ENCODE data around the gene MEF2C. TPM values are rescaled to one million over a fixed set of nuclear protein-coding genes. Genes with fewer than 3 reads are reported as not detected.

The MEF2C gene
- total RNA-seq, 5 donors from 2014 or later (not counting 1 experiment from before 2014, with no cell fraction given): 2.5 to 9.4 (median 4.4) TPM

- no peaks in the 10 kb centered on the region for H3K9me3 ChIP-seq
- CTCF ChIA-PET: interaction anchor here in 1 of 2 donors (0.6 to 1.1 kb wide), 3 partner anchors 16 to 90 kb away, joined by 3 to 5 read pairs (median 3); no protein-coding TSS in a partner anchor
- Mint-ChIP-seq H3K27me3 (peaks cover 3 to 4% of the 10 kb centered on the region in 2 donors), H3K4me3 (no peak overlapping the region), H3K9me3 (no peaks in the 10 kb centered on the region), H3K36me3 (no peaks in the 10 kb centered on the region), H3K4me1 (peaks cover 3 to 5% (median 3%) of the 10 kb centered on the region in 3 donors), H3K27ac (no peak overlapping the region)
- no peak overlapping the region for H3K4me3 ChIP-seq (ENCODE audit: control insufficient read depth in 1 of 2, extremely low read depth in 1 of 2, low read length in 1 of 2)
- no peaks in the 10 kb centered on the region for H3K36me3 ChIP-seq (ENCODE audit: control insufficient read depth in 2 of 2, extremely low read depth in 1 of 2, insufficient read depth in 1 of 2, low read length in 1 of 2)
- no peaks in the 10 kb centered on the region for H3K27me3 ChIP-seq (replicated peaks in 1 of 2; ENCODE audit: control insufficient read depth in 2 of 2, extremely low read depth in 1 of 2, insufficient read depth in 2 of 2, low read length in 1 of 2)
- POLR2A ChIA-PET: interaction anchor here (0.6 to 0.8 kb wide), 2 partner anchors 80 to 247 kb away, joined by 3 to 5 read pairs; no protein-coding TSS in a partner anchor
- H3K27ac ChIP-seq (ENCODE audit: low read length): no peak overlapping the region
- DNase-seq (no peak), ATAC-seq (replicated peaks in 1 of 4) (no peak)
- 81% methylated on average over 2 of the region's 3 CpGs for WGBS (ENCODE audit: insufficient coverage)
- H3K4me1 ChIP-seq (ENCODE audit: control insufficient read depth in 1 of 2, extremely low read depth in 1 of 2, insufficient read depth in 2 of 2, low read length in 2 of 2): peaks cover 0 to 2% of the 10 kb centered on the region in 2 experiments
Observed at GRCh38 chr5:88746438-88746882, 136.5 kb downstream of the MEF2C start.

DNA sequence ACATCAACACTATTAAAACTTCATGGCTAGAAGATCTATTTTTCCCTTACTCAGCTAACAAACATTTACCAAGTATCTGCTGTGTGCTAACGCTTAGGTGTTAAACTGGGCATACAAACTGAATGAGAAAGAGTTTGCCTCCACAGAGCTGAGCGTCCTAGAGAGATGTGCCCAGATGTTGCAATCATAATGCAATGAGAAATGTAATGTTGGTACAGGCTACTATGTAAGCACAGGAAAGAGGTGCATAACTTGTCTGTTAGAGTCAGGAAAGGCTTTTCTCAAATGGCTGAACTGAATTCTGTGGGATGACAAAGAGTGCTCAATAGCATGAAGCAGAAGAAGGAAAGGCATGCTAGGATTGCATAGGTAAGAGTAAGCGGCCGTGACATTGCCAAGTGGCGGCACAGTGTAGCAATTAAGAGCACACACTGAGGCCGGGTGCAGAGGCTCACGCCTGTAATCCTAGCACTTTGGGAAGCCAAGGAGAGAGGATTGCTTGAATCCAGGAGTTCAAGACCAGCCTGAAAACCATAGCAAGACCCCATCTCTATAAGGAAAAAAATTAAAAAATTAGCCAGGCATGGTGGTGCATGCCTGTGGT is 137.8 kb downstream of the MEF2C start:
- POLR2A ChIA-PET: no interaction called here
- Histone ChIP-seq H3K27ac (ENCODE audit: low read length) (no peak overlapping the region), H3K4me3 (ENCODE audit: control insufficient read depth in 1 of 2, extremely low read depth in 1 of 2, low read length in 1 of 2) (no peak overlapping the region), H3K36me3 (ENCODE audit: control insufficient read depth in 2 of 2, extremely low read depth in 1 of 2, insufficient read depth in 1 of 2, low read length in 1 of 2) (no peaks in the 10 kb centered on the region), H3K9me3 (no peaks in the 10 kb centered on the region), H3K27me3 (replicated peaks in 1 of 2; ENCODE audit: control insufficient read depth in 2 of 2, extremely low read depth in 1 of 2, insufficient read depth in 2 of 2, low read length in 1 of 2) (no peaks in the 10 kb centered on the region), H3K4me1 (ENCODE audit: control insufficient read depth in 1 of 2, extremely low read depth in 1 of 2, insufficient read depth in 2 of 2, low read length in 2 of 2) (no peaks in the 10 kb centered on the region)
- no peak overlapping the region for H3K27ac Mint-ChIP-seq
- DNase-seq: no peak
- H3K27me3 Mint-ChIP-seq: peaks cover 2 to 4% of the 10 kb centered on the region in 2 donors
- H3K4me1 Mint-ChIP-seq: no peaks in the 10 kb centered on the region
- ATAC-seq (replicated peaks in 1 of 4): no peak
- no peaks in the 10 kb centered on the region for H3K9me3 Mint-ChIP-seq
- no peaks in the 10 kb centered on the region for H3K36me3 Mint-ChIP-seq
- CTCF ChIA-PET: interaction anchor here in 1 of 2 donors (1.4 kb wide), 1 partner anchor 15 kb away, joined by 7 read pairs; no protein-coding TSS in a partner anchor
- WGBS (ENCODE audit: insufficient coverage): 94% methylated on average over 4 of the region's 7 CpGs
- no peak overlapping the region for H3K4me3 Mint-ChIP-seq

DNA sequence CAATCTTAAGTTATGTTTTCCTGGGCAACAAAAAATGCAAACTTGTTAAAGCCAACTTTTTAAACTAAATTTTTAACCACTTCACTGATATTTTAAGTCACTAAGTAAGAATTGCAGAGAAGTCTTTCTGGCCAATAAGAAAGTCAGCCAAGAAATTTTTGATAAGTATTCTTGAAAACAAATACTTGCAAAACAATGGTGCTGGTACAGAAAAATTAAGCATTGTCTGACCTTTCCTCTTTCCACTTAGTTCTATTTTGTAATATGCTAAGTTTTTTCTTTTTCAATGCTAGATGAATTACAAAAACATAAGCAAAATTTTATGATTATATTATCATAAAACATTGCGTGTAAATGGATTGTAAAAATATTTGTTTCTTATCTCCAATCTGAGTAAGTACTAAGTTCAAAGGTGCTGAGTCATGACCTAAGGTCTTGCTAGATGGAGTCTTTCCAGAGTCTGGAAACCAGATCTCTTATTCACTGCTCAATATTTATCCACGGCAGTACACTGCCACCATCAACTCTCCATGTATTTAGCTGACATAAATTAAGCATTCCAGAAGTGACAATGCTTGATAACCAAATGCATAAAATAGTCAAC is 139.7 kb downstream of the MEF2C start:
- Histone ChIP-seq H3K9me3 (no peaks in the 10 kb centered on the region), H3K4me1 (ENCODE audit: control insufficient read depth in 1 of 2, extremely low read depth in 1 of 2, insufficient read depth in 2 of 2, low read length in 2 of 2) (no peaks in the 10 kb centered on the region), H3K27ac (ENCODE audit: low read length) (no peak overlapping the region), H3K4me3 (ENCODE audit: control insufficient read depth in 1 of 2, extremely low read depth in 1 of 2, low read length in 1 of 2) (no peak overlapping the region), H3K27me3 (replicated peaks in 1 of 2; ENCODE audit: control insufficient read depth in 2 of 2, extremely low read depth in 1 of 2, insufficient read depth in 2 of 2, low read length in 1 of 2) (no peaks in the 10 kb centered on the region), H3K36me3 (ENCODE audit: control insufficient read depth in 2 of 2, extremely low read depth in 1 of 2, insufficient read depth in 1 of 2, low read length in 1 of 2) (no peaks in the 10 kb centered on the region)
- H3K27ac Mint-ChIP-seq: no peak overlapping the region
- H3K4me1 Mint-ChIP-seq: no peaks in the 10 kb centered on the region
- no CpG with 5 or more reads among the region's 2 CpGs for WGBS (ENCODE audit: insufficient coverage)
- no peak for DNase-seq
- POLR2A ChIA-PET: no interaction called here
- CTCF ChIA-PET: no interaction called here
- H3K27me3 Mint-ChIP-seq: peaks cover 2 to 4% of the 10 kb centered on the region in 2 donors
- no peak for ATAC-seq (replicated peaks in 1 of 4)
- H3K36me3 Mint-ChIP-seq: no peaks in the 10 kb centered on the region
- no peak overlapping the region for H3K4me3 Mint-ChIP-seq
- no peaks in the 10 kb centered on the region for H3K9me3 Mint-ChIP-seq

DNA sequence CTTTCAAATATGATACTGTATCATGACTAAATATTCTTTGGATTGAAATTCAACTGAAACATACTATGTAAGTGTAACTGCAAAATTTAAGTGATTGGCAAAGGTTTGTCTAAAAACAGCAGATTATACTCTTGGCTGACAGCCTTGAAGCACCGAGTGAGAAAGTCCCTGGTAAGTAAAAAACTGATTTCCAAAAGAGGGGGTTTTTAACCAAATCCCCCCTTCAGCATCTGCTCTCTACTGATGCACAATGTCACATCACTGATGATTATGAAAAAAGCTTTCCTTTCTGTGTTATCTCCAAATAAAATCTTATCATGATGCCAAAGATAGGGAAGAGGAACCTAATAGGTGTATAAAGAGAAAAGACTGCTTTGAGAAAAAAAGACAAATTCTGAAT is 141.0 kb downstream of the MEF2C start:
- H3K9me3 Mint-ChIP-seq: no peaks in the 10 kb centered on the region
- DNase-seq: no peak
- Histone ChIP-seq H3K9me3 (no peaks in the 10 kb centered on the region), H3K27ac (ENCODE audit: low read length) (no peak overlapping the region), H3K27me3 (replicated peaks in 1 of 2; ENCODE audit: control insufficient read depth in 2 of 2, extremely low read depth in 1 of 2, insufficient read depth in 2 of 2, low read length in 1 of 2) (no peaks in the 10 kb centered on the region), H3K36me3 (ENCODE audit: control insufficient read depth in 2 of 2, extremely low read depth in 1 of 2, insufficient read depth in 1 of 2, low read length in 1 of 2) (no peaks in the 10 kb centered on the region), H3K4me1 (ENCODE audit: control insufficient read depth in 1 of 2, extremely low read depth in 1 of 2, insufficient read depth in 2 of 2, low read length in 2 of 2) (no peaks in the 10 kb centered on the region), H3K4me3 (ENCODE audit: control insufficient read depth in 1 of 2, extremely low read depth in 1 of 2, low read length in 1 of 2) (no peak overlapping the region)
- no peak overlapping the region for H3K27ac Mint-ChIP-seq
- H3K4me1 Mint-ChIP-seq: no peaks in the 10 kb centered on the region
- H3K27me3 Mint-ChIP-seq: peaks cover 4% of the 10 kb centered on the region in 2 donors
- WGBS (ENCODE audit: insufficient coverage): no CpG with 5 or more reads among the region's 1 CpG
- CTCF ChIA-PET: no interaction called here
- no peak for ATAC-seq (replicated peaks in 1 of 4)
- no peak overlapping the region for H3K4me3 Mint-ChIP-seq
- H3K36me3 Mint-ChIP-seq: no peaks in the 10 kb centered on the region
- POLR2A ChIA-PET: no interaction called here

DNA sequence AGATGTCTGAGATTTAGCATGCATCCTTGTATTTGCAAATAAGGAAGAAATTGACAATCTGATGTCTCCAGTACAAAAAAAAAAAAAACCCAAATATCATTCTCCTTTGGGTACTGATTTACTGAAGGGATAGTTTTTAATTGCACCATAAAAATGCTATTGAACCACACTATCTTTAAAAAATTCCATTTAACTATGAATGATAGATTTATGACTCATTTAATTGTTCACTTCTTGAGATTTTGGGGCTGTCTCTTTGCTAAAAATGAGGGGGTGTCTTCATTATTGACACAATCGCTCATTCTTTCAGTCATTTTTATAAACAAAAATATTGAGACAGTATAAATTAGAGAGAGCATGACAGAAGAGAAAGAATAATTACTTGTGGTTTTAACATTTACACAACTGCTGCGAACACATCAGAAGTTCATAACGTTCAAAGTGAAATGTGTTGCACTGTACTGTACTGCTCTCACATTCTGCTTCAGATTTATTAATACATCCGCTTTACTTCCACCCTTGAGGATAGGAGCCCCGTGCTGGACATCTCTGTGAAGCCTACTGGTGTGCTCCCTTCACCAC is 142.3 kb downstream of the MEF2C start:
- 0% methylated on average over 1 of the region's 5 CpGs for WGBS (ENCODE audit: insufficient coverage)
- no peak overlapping the region for H3K4me3 ChIP-seq (ENCODE audit: control insufficient read depth in 1 of 2, extremely low read depth in 1 of 2, low read length in 1 of 2)
- H3K36me3 Mint-ChIP-seq: no peaks in the 10 kb centered on the region
- H3K27ac Mint-ChIP-seq: no peak overlapping the region
- H3K27me3 ChIP-seq (replicated peaks in 1 of 2; ENCODE audit: control insufficient read depth in 2 of 2, extremely low read depth in 1 of 2, insufficient read depth in 2 of 2, low read length in 1 of 2): no peaks in the 10 kb centered on the region
- H3K9me3 ChIP-seq: no peaks in the 10 kb centered on the region
- H3K4me1 Mint-ChIP-seq: no peaks in the 10 kb centered on the region
- ChIA-PET POLR2A (interaction anchor here (0.6 to 0.7 kb wide), 2 partner anchors 90 to 377 kb away, joined by 5 to 8 read pairs; no protein-coding TSS in a partner anchor), CTCF (interaction anchor here (0.6 to 1.2 kb wide), 3 partner anchors 11 to 998 kb away, joined by 4 to 5 read pairs (median 5); no protein-coding TSS in a partner anchor)
- H3K36me3 ChIP-seq (ENCODE audit: control insufficient read depth in 2 of 2, extremely low read depth in 1 of 2, insufficient read depth in 1 of 2, low read length in 1 of 2): no peaks in the 10 kb centered on the region
- H3K9me3 Mint-ChIP-seq: no peaks in the 10 kb centered on the region
- ATAC-seq (replicated peaks in 1 of 4) (no peak), DNase-seq (no peak)
- no peak overlapping the region for H3K4me3 Mint-ChIP-seq
- peaks cover 4 to 6% of the 10 kb centered on the region in 2 donors for H3K27me3 Mint-ChIP-seq
- H3K27ac ChIP-seq (ENCODE audit: low read length): no peak overlapping the region
- H3K4me1 ChIP-seq (ENCODE audit: control insufficient read depth in 1 of 2, extremely low read depth in 1 of 2, insufficient read depth in 2 of 2, low read length in 2 of 2): no peaks in the 10 kb centered on the region

DNA sequence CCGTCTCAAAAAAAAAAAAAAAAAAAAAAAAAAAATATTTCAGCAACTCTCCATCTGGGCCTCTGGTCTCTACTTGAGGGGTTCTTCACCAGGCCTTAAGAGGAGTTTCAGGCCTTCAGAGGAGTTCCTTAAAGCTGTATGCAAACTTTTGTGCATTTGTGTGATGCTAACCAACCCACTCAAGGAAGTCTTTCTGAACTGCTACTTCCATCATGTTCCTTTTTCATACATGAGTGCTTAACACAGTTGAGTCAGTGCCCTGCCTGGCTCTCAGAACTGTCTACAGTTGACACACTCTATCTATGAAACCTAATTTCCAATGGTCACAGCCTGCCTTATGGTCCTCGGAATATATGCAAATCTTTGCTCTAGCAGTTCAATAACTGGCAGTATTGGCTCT is 146.5 kb downstream of the MEF2C start:
- 86% methylated on average over 1 of the region's 2 CpGs for WGBS (ENCODE audit: insufficient coverage)
- H3K4me1 Mint-ChIP-seq: peaks cover 4 to 7% (median 6%) of the 10 kb centered on the region in 3 donors
- no peak overlapping the region for H3K4me3 Mint-ChIP-seq
- H3K27ac Mint-ChIP-seq: no peak overlapping the region
- no peaks in the 10 kb centered on the region for H3K9me3 ChIP-seq
- H3K4me1 ChIP-seq (ENCODE audit: control insufficient read depth in 1 of 2, extremely low read depth in 1 of 2, insufficient read depth in 2 of 2, low read length in 2 of 2): peaks cover 0 to 2% of the 10 kb centered on the region in 2 experiments
- DNase-seq (no peak), ATAC-seq (replicated peaks in 1 of 4) (no peak)
- H3K27ac ChIP-seq (ENCODE audit: low read length): no peak overlapping the region
- H3K4me3 ChIP-seq (ENCODE audit: control insufficient read depth in 1 of 2, extremely low read depth in 1 of 2, low read length in 1 of 2): no peak overlapping the region
- CTCF ChIA-PET: interaction anchor here in 1 of 2 donors (0.7 kb wide), 1 partner anchor 44 kb away, joined by 7 read pairs; no protein-coding TSS in a partner anchor
- POLR2A ChIA-PET: no interaction called here
- H3K27me3 Mint-ChIP-seq: peaks cover 0 to 6% of the 10 kb centered on the region in 2 donors
- H3K36me3 ChIP-seq (ENCODE audit: control insufficient read depth in 2 of 2, extremely low read depth in 1 of 2, insufficient read depth in 1 of 2, low read length in 1 of 2): no peaks in the 10 kb centered on the region
- no peaks in the 10 kb centered on the region for H3K36me3 Mint-ChIP-seq
- H3K9me3 Mint-ChIP-seq: no peaks in the 10 kb centered on the region
- H3K27me3 ChIP-seq (replicated peaks in 1 of 2; ENCODE audit: control insufficient read depth in 2 of 2, extremely low read depth in 1 of 2, insufficient read depth in 2 of 2, low read length in 1 of 2): no peaks in the 10 kb centered on the region

All from T-cell (primary cell).